Stimulated activated CD4-positive, alpha-beta T cell treated with anti-CD3 and anti-CD28 coated beads, Interleukin-4, amount 100 ng/mL, for 48 hours (primary cell): Measurements from ENCODE around the gene FYCO1.
A peak's percentile ranks its signal among the peaks of the same experiment; 100 is the strongest.

Experiments used
- DNase-seq, 2 donors: peaks; one replicate each; pipeline ENCODE4 v3.0.0-alpha.2; 2020; ENCODE audit warnings: low read depth in 2 of 2

The FYCO1 gene

GRCh38 chr3:45984331-45985312 lies 11.0 kb downstream of the FYCO1 start:
- DNase-seq: no peak

GRCh38 chr3:45983770-45984169 lies 11.9 kb downstream of the FYCO1 start:
- DNase-seq: no peak

GRCh38 chr3:45981346-45982074 lies 14.1 kb downstream of the FYCO1 start:
- no peak for DNase-seq

GRCh38 chr3:45980819-45981218 lies 14.8 kb downstream of the FYCO1 start:
- no peak for DNase-seq

GRCh38 chr3:45980229-45980813 lies 15.3 kb downstream of the FYCO1 start:
- DNase-seq: no peak

- DNase-seq: no peak
Observed at GRCh38 chr3:45979378-45979777, 16.2 kb downstream of the FYCO1 start.

- peak; percentile 41 to 48 for DNase-seq
Observed at GRCh38 chr3:45978006-45978761, 17.4 kb downstream of the FYCO1 start.

GRCh38 chr3:45976191-45977091 lies 19.2 kb downstream of the FYCO1 start:
- no peak for DNase-seq

GRCh38 chr3:45975686-45976085 lies 19.9 kb downstream of the FYCO1 start:
- no peak for DNase-seq

- no peak for DNase-seq
Observed at GRCh38 chr3:45974686-45975085, 20.9 kb downstream of the FYCO1 start.

GRCh38 chr3:45972534-45973402 lies 22.9 kb downstream of the FYCO1 start:
- DNase-seq: no peak

- no peak for DNase-seq
Observed at GRCh38 chr3:45969953-45970352, 25.7 kb downstream of the FYCO1 start.

- DNase-seq: no peak
Observed at GRCh38 chr3:45969116-45969515, 26.5 kb downstream of the FYCO1 start.

GRCh38 chr3:45968706-45969105 lies 26.9 kb downstream of the FYCO1 start:
- no peak for DNase-seq

GRCh38 chr3:45968149-45968548 lies 27.5 kb downstream of the FYCO1 start:
- DNase-seq: no peak

- DNase-seq: no peak
Observed at GRCh38 chr3:45967724-45968123, 27.9 kb downstream of the FYCO1 start.

GRCh38 chr3:45966950-45967640 lies 28.5 kb downstream of the FYCO1 start:
- no peak for DNase-seq

- DNase-seq: no peak
Observed at GRCh38 chr3:45966371-45966791, 29.2 kb downstream of the FYCO1 start.

- DNase-seq: no peak
Observed at GRCh38 chr3:45965653-45966052, 30.0 kb downstream of the FYCO1 start.
